GM03348 (cell line): ENCODE data around the gene PSMF1.
"Not testable (repeated sequence)": the region's sequence is repeated elsewhere in the genome, so short reads cannot be mapped to it uniquely, and the experiment has no call there.

Source experiments
- DNase-seq: peaks from one replicate; pipeline ENCODE4 v3.0.0; 2012; ENCODE audit warnings: low spot score

The PSMF1 gene

DNA sequence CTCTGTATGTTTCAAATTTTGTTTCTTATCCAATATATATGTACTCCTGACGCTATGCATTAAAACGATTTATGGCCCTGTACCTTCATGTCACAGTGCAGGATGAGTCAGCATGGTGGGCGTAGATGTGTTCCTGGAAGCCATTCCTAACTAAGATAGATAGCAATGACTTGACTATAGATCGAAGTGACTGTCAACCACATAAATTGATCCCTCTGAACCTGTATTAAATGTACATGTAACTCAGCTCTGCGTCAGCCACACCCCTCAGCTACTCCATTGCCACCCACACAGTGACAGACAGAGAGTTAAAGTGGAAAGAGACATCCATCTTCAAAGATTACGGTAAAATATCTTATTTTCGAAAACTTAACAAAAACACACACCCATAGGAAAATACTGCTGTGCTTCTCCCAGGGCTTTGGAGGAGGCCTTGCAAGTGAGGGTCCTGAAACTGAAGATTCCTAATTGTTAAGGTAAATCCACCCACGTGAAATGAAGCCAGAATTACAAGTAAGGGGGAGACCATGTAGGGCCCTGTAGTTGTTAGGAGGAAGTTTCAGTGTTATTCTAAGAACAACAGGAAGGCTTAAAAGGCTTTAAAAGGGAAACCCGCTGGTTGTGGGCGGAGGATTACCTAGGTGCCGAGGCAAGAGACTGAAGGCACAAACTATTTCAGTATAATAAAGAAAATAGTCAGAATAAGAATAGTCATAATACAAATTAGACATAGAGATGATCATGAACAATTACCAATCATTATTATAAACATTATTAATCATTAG lies 97.2 kb downstream of the PSMF1 start:
- DNase-seq: no peak

DNA sequence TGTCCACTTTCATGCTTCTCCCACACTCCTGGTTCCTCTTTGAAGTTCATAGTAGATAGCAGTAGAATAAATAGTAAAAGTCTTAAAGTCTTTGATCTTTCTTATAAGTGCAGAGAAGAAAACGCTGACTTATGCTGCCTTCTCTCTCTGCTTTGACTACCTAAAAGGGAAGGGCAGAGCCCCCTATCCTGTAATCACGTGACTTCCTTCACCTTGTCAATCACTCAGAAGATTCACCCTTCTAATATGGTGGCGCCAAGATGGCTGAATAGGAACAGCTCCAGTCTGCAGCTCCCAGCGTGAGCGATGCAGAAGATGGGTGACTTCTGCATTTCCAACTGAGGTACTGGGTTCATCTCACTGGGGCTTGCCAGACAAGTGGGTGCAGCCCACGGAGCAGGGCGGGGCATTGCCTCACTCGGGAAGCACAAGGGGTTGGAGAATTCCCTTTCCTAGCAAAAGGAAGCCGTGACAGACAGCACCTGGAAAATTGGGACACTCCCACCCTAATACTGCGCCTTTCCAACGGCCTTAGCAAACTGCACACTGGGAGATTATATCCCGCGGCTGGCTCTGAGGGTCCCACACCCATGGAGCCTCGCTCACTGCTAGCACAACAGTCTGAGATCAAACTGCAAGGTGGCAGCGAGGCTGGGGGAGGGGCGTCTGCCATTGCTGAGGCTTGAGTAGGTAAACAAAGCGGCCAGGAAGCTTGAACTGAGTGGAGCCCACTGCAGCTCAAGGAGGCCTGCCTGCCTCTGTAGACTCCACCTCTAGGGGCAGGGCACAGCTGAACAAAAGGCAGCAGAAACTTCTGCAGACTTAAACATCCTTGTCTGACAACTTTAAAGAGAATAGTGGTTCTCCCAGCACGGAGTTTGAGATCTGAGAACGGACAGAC lies 98.4 kb downstream of the PSMF1 start:
- DNase-seq: not testable (repeated sequence)
